HCT116 (cell line): ENCODE data around the gene MALRD1. TPM values are rescaled to one million over a fixed set of nuclear protein-coding genes. Genes with fewer than 3 reads are reported as not detected.

ENCODE experiments used
- ATAC-seq: fragments of 200-7000 bp; cut with Tn5 transposase; 2 replicates; pipeline ENCODE4 v1.9.1; 2020; ENCODE audit warnings: mild to moderate bottlenecking, moderate library complexity
- BruUV-seq: library from RNA; stranded (reverse); fragments of 400-500 nt; replicated peaks from 2 replicates; lab custom pipeline; 2021; lab: Mats Ljungman, UMichigan
- CTCF ChIA-PET: fragments of 300-600 bp; sonication (Branson Sonifier 250); formaldehyde crosslinking; loops from one replicate; lab custom pipeline; 2021; ENCODE audit warnings: antibody characterized with exemption; lab: Charles Lee
- POLR2A ChIA-PET: fragments of 300-600, 350-600 bp; sonication (Branson Sonifier 250); formaldehyde crosslinking; loops from one replicate; lab custom pipeline; 2021; ENCODE audit warnings: antibody characterized with exemption; lab: Charles Lee
- RAD21 ChIA-PET, 2 experiments: fragments of 300-600 bp; sonication (Branson Sonifier 250); formaldehyde crosslinking; loops; one replicate each; lab custom pipeline; 2023; ENCODE audit warnings: low total read pairs in 2 of 2; ENCODE audit not compliant: uncharacterized antibody in 2 of 2, unreplicated experiment in 2 of 2, low non-redundant PET in 1 of 2; lab: Charles Lee
- DNase-seq: peaks from one replicate; pipeline ENCODE4 v3.0.0-alpha.2; 2010; ENCODE audit warnings: low read depth, low spot score
- H2AFZ ChIP-seq: fragments of 200-600 bp; shearing (Covaris generic), sonication (generic); 2 replicates; pipeline ENCODE4 v1.6.1; 2017; ENCODE audit warnings: low read depth, mixed run types, mixed read lengths, antibody characterized with exemption, low read length; ENCODE audit not compliant: poor library complexity, severe bottlenecking
- H3K27ac ChIP-seq: 2 replicates; pipeline ENCODE4 v1.5.1; 2012; ENCODE audit warnings: low read depth, low read length
- H3K27me3 ChIP-seq: fragments of 200-600 bp; sonication (generic); 2 replicates; pipeline ENCODE4 v1.6.1; 2016; ENCODE audit warnings: mixed run types, low read length, mixed read lengths; ENCODE audit not compliant: insufficient read depth
- H3K36me3 ChIP-seq, 2 experiments: fragments of 200-500 bp in 1 of 2; fragments of 200-600 bp in 1 of 2; sonication (Bioruptor generic) in 1 of 2; sonication (generic) in 1 of 2; 2 replicates each; pipeline versions ENCODE4 v1.5.1 to v1.6.1; 2014 to 2016; ENCODE audit warnings: low read length in 2 of 2, inconsistent platforms in 1 of 2, mixed read lengths in 1 of 2, mixed run types in 1 of 2; ENCODE audit not compliant: insufficient read depth in 2 of 2, control insufficient read depth in 1 of 2
- H3K4me1 ChIP-seq, 2 experiments: fragments of 200-600 bp in 1 of 2; sonication (generic) in 1 of 2; 2 replicates each; pipeline versions ENCODE4 v1.5.1 to v1.6.1; 2012 to 2017; ENCODE audit warnings: low read length in 2 of 2, inconsistent platforms in 1 of 2, mild to moderate bottlenecking in 1 of 2, mixed read lengths in 1 of 2, mixed run types in 1 of 2, moderate library complexity in 1 of 2; ENCODE audit not compliant: insufficient read depth in 2 of 2, control insufficient read depth in 1 of 2
- H3K4me2 ChIP-seq: fragments of 200-600 bp; sonication (generic); 2 replicates; pipeline ENCODE4 v1.6.1; 2017; ENCODE audit warnings: mixed run types, low read length, mixed read lengths
- H3K4me3 ChIP-seq, 2 experiments: fragments of 200-600 bp in 1 of 2; sonication (generic) in 1 of 2; replicated peaks in 1 of 2; 2 replicates each; pipeline ENCODE4 v1.5.1; 2011 to 2016; ENCODE audit warnings: low read length in 2 of 2, control low read depth in 1 of 2, low read depth in 1 of 2, mild to moderate bottlenecking in 1 of 2, mixed read lengths in 1 of 2, mixed run types in 1 of 2
- H3K79me2 ChIP-seq: fragments of 200-600 bp; sonication (generic); 2 replicates; pipeline ENCODE4 v1.6.1; 2017; ENCODE audit warnings: mild to moderate bottlenecking, mixed run types, low read length, moderate library complexity, mixed read lengths; ENCODE audit not compliant: insufficient read depth
- H3K9ac ChIP-seq: fragments of 200-600 bp; sonication (generic); 2 replicates; pipeline ENCODE4 v1.6.1; 2016; ENCODE audit warnings: low read length, mixed read lengths
- H3K9me2 ChIP-seq: fragments of 200-600 bp; sonication (generic), shearing (Covaris generic); 2 replicates; pipeline ENCODE4 v1.6.1; 2017; ENCODE audit warnings: mixed run types, mild to moderate bottlenecking, moderate library complexity; ENCODE audit not compliant: insufficient read depth
- H3K9me3 ChIP-seq, 2 experiments: fragments of 200-500 bp in 1 of 2; fragments of 200-600 bp in 1 of 2; sonication (Bioruptor generic) in 1 of 2; sonication (generic) in 1 of 2; 2 replicates each; pipeline ENCODE4 v1.6.1; 2014 to 2017; ENCODE audit warnings: low read length in 2 of 2, mixed read lengths in 2 of 2, inconsistent platforms in 1 of 2, low read depth in 1 of 2, mild to moderate bottlenecking in 1 of 2, mixed run types in 1 of 2, moderate library complexity in 1 of 2; ENCODE audit not compliant: control insufficient read depth in 1 of 2, insufficient read depth in 1 of 2
- H4K20me1 ChIP-seq: fragments of 200-600 bp; sonication (generic), shearing (Covaris generic); 2 replicates; pipeline ENCODE4 v1.6.1; 2017; ENCODE audit warnings: mixed run types, mild to moderate bottlenecking, moderate library complexity; ENCODE audit not compliant: insufficient read depth
- EGR1 ChIP-seq: IDR thresholded peaks from 2 replicates; pipeline ENCODE4 v1.6.1; 2012; ENCODE audit warnings: low read depth
- ELF1 ChIP-seq: IDR thresholded peaks from 2 replicates; pipeline ENCODE4 v1.6.1; 2012; ENCODE audit warnings: low read depth, borderline replicate concordance
- EZH2 ChIP-seq: fragments of 200-600 bp; sonication (generic); IDR thresholded peaks from 2 replicates; pipeline ENCODE4 v1.6.1; 2017; ENCODE audit warnings: antibody characterized with exemption, mixed run types
- EZH2phosphoT487 ChIP-seq: fragments of 200-600 bp; IDR thresholded peaks from 2 replicates; pipeline ENCODE4 v1.6.1; 2018; ENCODE audit warnings: antibody characterized with exemption, borderline replicate concordance
- MAX ChIP-seq: IDR thresholded peaks from 2 replicates; pipeline ENCODE4 v1.6.1; 2012
- POLR2A ChIP-seq: IDR thresholded peaks from 2 replicates; pipeline ENCODE4 v1.7.0; 2011; ENCODE audit warnings: borderline replicate concordance; ENCODE audit not compliant: insufficient read depth, insufficient read length; ENCODE audit errors: extremely low read depth
- POLR2AphosphoS5 ChIP-seq: IDR thresholded peaks from 2 replicates; pipeline ENCODE4 v1.6.1; 2011; ENCODE audit warnings: mild to moderate bottlenecking, low read depth, low read length, moderate library complexity
- RAD21 ChIP-seq: IDR thresholded peaks from 2 replicates; pipeline ENCODE4 v1.6.1; 2012; ENCODE audit warnings: low read depth, mild to moderate bottlenecking
- REST ChIP-seq: IDR thresholded peaks from 2 replicates; pipeline ENCODE4 v1.6.1; 2012; ENCODE audit warnings: low read depth
- TCF7L2 ChIP-seq: IDR thresholded peaks from 2 replicates; pipeline ENCODE4 v1.7.0; 2011; ENCODE audit warnings: borderline replicate concordance, inconsistent platforms; ENCODE audit not compliant: insufficient read depth, insufficient read length; ENCODE audit errors: extremely low read depth
- YY1 ChIP-seq: IDR thresholded peaks from 2 replicates; pipeline ENCODE4 v1.6.1; 2011; ENCODE audit warnings: low read length, low read depth, moderate library complexity, mild to moderate bottlenecking; ENCODE audit not compliant: insufficient replicate concordance; ENCODE audit errors: extremely low read depth
- ZFX ChIP-seq: fragments of 450-650 bp; IDR thresholded peaks from 2 replicates; pipeline ENCODE4 v1.6.1; 2017
- intact Hi-C: fragments of 100-400 bp; cut with micrococcal nuclease; formaldehyde crosslinking; loops from 2 replicates; pipeline ENCODE4 v1.10.0; 2022
- total RNA-seq: library from RNA; stranded (reverse); gene quantifications from one replicate; pipeline ENCODE4 v1.2.1, GENCODE V29; 2021; ENCODE audit not compliant: unreplicated experiment
- TF ChIP-seq, protein P1 (sequence below): IDR thresholded peaks from 2 replicates; pipeline ENCODE4 v1.6.1; 2012
- TF ChIP-seq, protein P2 (sequence below): IDR thresholded peaks from 2 replicates; pipeline ENCODE4 v1.6.1; 2011; ENCODE audit warnings: mild to moderate bottlenecking, low read length, moderate library complexity; ENCODE audit not compliant: insufficient replicate concordance; ENCODE audit errors: extremely low read depth

MALRD1 gene
- total RNA-seq, 1 experiment from 2014 or later: not detected

GRCh38 chr10:19252531-19252930 lies 203.9 kb downstream of the MALRD1 start:
- peaks cover 6 to 20% of the 10 kb centered on the region in 2 experiments; a peak in 2 of 4 replicates for H3K9me3 ChIP-seq
- no peak overlapping the region for H3K27ac ChIP-seq
- TF ChIP-seq RAD21: no peak
- TF ChIP-seq, protein P1, sequence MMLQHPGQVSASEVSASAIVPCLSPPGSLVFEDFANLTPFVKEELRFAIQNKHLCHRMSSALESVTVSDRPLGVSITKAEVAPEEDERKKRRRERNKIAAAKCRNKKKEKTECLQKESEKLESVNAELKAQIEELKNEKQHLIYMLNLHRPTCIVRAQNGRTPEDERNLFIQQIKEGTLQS: no peak
- TF ChIP-seq EGR1: no peak
- TF ChIP-seq POLR2A: no peak
- TF ChIP-seq POLR2AphosphoS5: no peak
- TF ChIP-seq ZFX: no peak
- no peak for TF ChIP-seq TCF7L2
- no peak for TF ChIP-seq ELF1
- TF ChIP-seq, protein P2, sequence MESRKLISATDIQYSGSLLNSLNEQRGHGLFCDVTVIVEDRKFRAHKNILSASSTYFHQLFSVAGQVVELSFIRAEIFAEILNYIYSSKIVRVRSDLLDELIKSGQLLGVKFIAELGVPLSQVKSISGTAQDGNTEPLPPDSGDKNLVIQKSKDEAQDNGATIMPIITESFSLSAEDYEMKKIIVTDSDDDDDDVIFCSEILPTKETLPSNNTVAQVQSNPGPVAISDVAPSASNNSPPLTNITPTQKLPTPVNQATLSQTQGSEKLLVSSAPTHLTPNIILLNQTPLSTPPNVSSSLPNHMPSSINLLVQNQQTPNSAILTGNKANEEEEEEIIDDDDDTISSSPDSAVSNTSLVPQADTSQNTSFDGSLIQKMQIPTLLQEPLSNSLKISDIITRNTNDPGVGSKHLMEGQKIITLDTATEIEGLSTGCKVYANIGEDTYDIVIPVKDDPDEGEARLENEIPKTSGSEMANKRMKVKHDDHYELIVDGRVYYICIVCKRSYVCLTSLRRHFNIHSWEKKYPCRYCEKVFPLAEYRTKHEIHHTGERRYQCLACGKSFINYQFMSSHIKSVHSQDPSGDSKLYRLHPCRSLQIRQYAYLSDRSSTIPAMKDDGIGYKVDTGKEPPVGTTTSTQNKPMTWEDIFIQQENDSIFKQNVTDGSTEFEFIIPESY: no peak
- no peak for TF ChIP-seq REST
- no peak for TF ChIP-seq YY1
- no peak for TF ChIP-seq EZH2
- no peak for TF ChIP-seq MAX
- TF ChIP-seq EZH2phosphoT487: no peak
- no peaks in the 10 kb centered on the region for H3K27me3 ChIP-seq
- POLR2A ChIA-PET: no interaction called here
- no peak overlapping the region for H3K4me3 ChIP-seq
- H4K20me1 ChIP-seq: no peaks in the 10 kb centered on the region
- intact Hi-C loops: loop anchor here (5.0 kb wide), 1 partner anchor 35 kb away; no protein-coding TSS in a partner anchor
- RAD21 ChIA-PET: no interaction called here
- H2AFZ ChIP-seq: no peak overlapping the region
- no peak overlapping the region for H3K4me2 ChIP-seq
- H3K9me2 ChIP-seq: no peaks in the 10 kb centered on the region
- H3K4me1 ChIP-seq: no peaks in the 10 kb centered on the region
- no TSS peak for BruUV-seq
- CTCF ChIA-PET: no interaction called here
- no peaks in the 10 kb centered on the region for H3K36me3 ChIP-seq
- ATAC-seq: no peak
- no peak for DNase-seq
- no peak overlapping the region for H3K9ac ChIP-seq
- H3K79me2 ChIP-seq: no peaks in the 10 kb centered on the region
